Small intestine (tissue), 7 donors: Measurements from ENCODE around the gene RFXAP. TPM values are rescaled to one million over a fixed set of nuclear protein-coding genes. Genes with fewer than 3 reads are reported as not detected.
"Not testable (repeated sequence)": the region's sequence is repeated elsewhere in the genome, so short reads cannot be mapped to it uniquely, and the experiment has no call there.

Experiments
- DNase-seq, 2 donors: peaks; one replicate each; pipeline versions ENCODE4 v3.0.0 to v3.0.0-alpha.2; 2013
- FAIRE-seq: peaks from 2 replicates; lab custom pipeline; 2012; peaks lifted over from hg19 to GRCh38; lab: Jason Lieb, UNC
- H3K27ac ChIP-seq, 3 donors: one replicate each; pipeline ENCODE4 v1.5.1; 2013; ENCODE audit warnings: low read length in 2 of 3, mild to moderate bottlenecking in 2 of 3, control low read depth in 1 of 3, inconsistent platforms in 1 of 3, low read depth in 1 of 3, moderate library complexity in 1 of 3
- H3K27me3 ChIP-seq, 3 donors: one replicate each; pipeline ENCODE4 v1.6.1; 2013; ENCODE audit warnings: low read length in 3 of 3, inconsistent platforms in 1 of 3; ENCODE audit not compliant: control insufficient read depth in 3 of 3, insufficient read depth in 3 of 3
- H3K36me3 ChIP-seq, 3 donors: one replicate each; pipeline ENCODE4 v1.6.1; 2013; ENCODE audit warnings: low read length in 3 of 3, inconsistent platforms in 1 of 3, low read depth in 1 of 3, mild to moderate bottlenecking in 1 of 3, moderate library complexity in 1 of 3; ENCODE audit not compliant: control insufficient read depth in 3 of 3, insufficient read depth in 2 of 3
- H3K4me1 ChIP-seq, 3 donors: one replicate each; pipeline ENCODE4 v1.6.1; 2013; ENCODE audit warnings: low read length in 2 of 3, inconsistent platforms in 1 of 3, low read depth in 1 of 3, mild to moderate bottlenecking in 1 of 3, moderate library complexity in 1 of 3; ENCODE audit not compliant: control insufficient read depth in 3 of 3, insufficient read depth in 2 of 3
- H3K4me3 ChIP-seq, 3 donors: one replicate each; pipeline ENCODE4 v1.5.1; 2013; ENCODE audit warnings: low read length in 3 of 3, control low read depth in 1 of 3, inconsistent platforms in 1 of 3, low read depth in 1 of 3, mild to moderate bottlenecking in 1 of 3, moderate library complexity in 1 of 3
- H3K9me3 ChIP-seq, 2 donors: one replicate each; pipeline ENCODE4 v1.6.1; 2013; ENCODE audit warnings: low read depth in 1 of 2, low read length in 1 of 2; ENCODE audit not compliant: control insufficient read depth in 2 of 2, insufficient read depth in 1 of 2
- WGBS, 3 donors: extraction: QIAGEN DNeasy Blood & Tissue Kit; methylation state at CpG; one replicate each; pipeline ENCODE4 v1.1.7; 2013; 5-methylcytosine and 5-hydroxymethylcytosine counted together
- polyA plus RNA-seq, 4 donors: library from polyadenylated mRNA; stranded (reverse) in 3 of 4; unstranded in 1 of 4; fragments of 200-250 nt in 3 of 4; fragments of 120-200 nt in 1 of 4; gene quantifications; one replicate each; pipeline versions ENCODE4 v1.2.1 to v1.2.3, GENCODE V29; 2013
- donor health status: healthy with polysubstance abuse.
- donor health status: control.
- donor health status: control.
- donor health status: Bipolar disorder and iron deficiency.
- donor health status: healthy.

RFXAP gene
- polyA plus RNA-seq, 4 donors: 0.81 to 6.2 (median 3.0) TPM

- Histone ChIP-seq H3K9me3 (no peaks in the 10 kb centered on the region), H3K27me3 (peaks cover 0 to 2% (median 0%) of the 10 kb centered on the region in 3 donors), H3K4me3 (no peak overlapping the region), H3K36me3 (no peaks in the 10 kb centered on the region), H3K27ac (no peak overlapping the region), H3K4me1 (no peaks in the 10 kb centered on the region)
- FAIRE-seq: no peak
- WGBS, 3 donors: 21 to 36% (median 34%) methylated on average over 3 of the region's 3 CpGs
- DNase-seq: peak in 1 of 2 donors; percentile 17
These were observed 35.1 kb upstream of the RFXAP start for GRCh38 chr13:36783890-36784289.

- H3K4me3 ChIP-seq, FAIRE-seq, DNase-seq, H3K36me3 ChIP-seq, H3K27ac ChIP-seq, H3K4me1 ChIP-seq, H3K9me3 ChIP-seq, H3K27me3 ChIP-seq: not testable (repeated sequence)
- WGBS, 3 donors: 58 to 72% (median 60%) methylated on average over 4 of the region's 4 CpGs
These were observed 32.8 kb upstream of the RFXAP start for GRCh38 chr13:36786175-36786574.

GRCh38 chr13:36787181-36787580 is 31.8 kb upstream of the RFXAP start:
- H3K4me3 ChIP-seq: no peak overlapping the region
- FAIRE-seq (no peak), DNase-seq (no peak)
- H3K36me3 ChIP-seq: no peaks in the 10 kb centered on the region
- H3K27ac ChIP-seq: no peak overlapping the region
- no peaks in the 10 kb centered on the region for H3K27me3 ChIP-seq
- WGBS, 3 donors: 59 to 73% (median 70%) methylated on average over 3 of the region's 3 CpGs
- no peaks in the 10 kb centered on the region for H3K9me3 ChIP-seq
- H3K4me1 ChIP-seq: no peaks in the 10 kb centered on the region

- FAIRE-seq (no peak), DNase-seq (no peak)
- no peaks in the 10 kb centered on the region for H3K4me1 ChIP-seq
- no peak overlapping the region for H3K27ac ChIP-seq
- no peaks in the 10 kb centered on the region for H3K36me3 ChIP-seq
- no peaks in the 10 kb centered on the region for H3K9me3 ChIP-seq
- H3K4me3 ChIP-seq: no peak overlapping the region
- no peaks in the 10 kb centered on the region for H3K27me3 ChIP-seq
- WGBS, 3 donors: 84 to 85% (median 84%) methylated on average over 4 of the region's 4 CpGs
These were observed 30.7 kb upstream of the RFXAP start for GRCh38 chr13:36788276-36788675.

GRCh38 chr13:36789061-36789460 is 30.0 kb upstream of the RFXAP start:
- 63 to 85% (median 69%) methylated on average over 3 of the region's 3 CpGs for WGBS, 3 donors
- Histone ChIP-seq H3K4me1 (no peaks in the 10 kb centered on the region), H3K27ac (no peak overlapping the region), H3K27me3 (no peaks in the 10 kb centered on the region), H3K9me3 (no peaks in the 10 kb centered on the region), H3K4me3 (no peak overlapping the region), H3K36me3 (no peaks in the 10 kb centered on the region)
- no peak for FAIRE-seq
- DNase-seq: no peak

GRCh38 chr13:36789730-36790129 is 29.3 kb upstream of the RFXAP start:
- WGBS, 3 donors: 86 to 95% (median 88%) methylated on average over 4 of the region's 4 CpGs
- no peak for FAIRE-seq
- peaks cover 0 to 2% (median 0%) of the 10 kb centered on the region in 3 donors for H3K27me3 ChIP-seq
- H3K4me1 ChIP-seq: no peaks in the 10 kb centered on the region
- H3K9me3 ChIP-seq: no peaks in the 10 kb centered on the region
- DNase-seq: no peak
- H3K36me3 ChIP-seq: no peaks in the 10 kb centered on the region
- no peak overlapping the region for H3K27ac ChIP-seq
- H3K4me3 ChIP-seq: no peak overlapping the region

GRCh38 chr13:36794706-36795105 is 24.3 kb upstream of the RFXAP start:
- Histone ChIP-seq H3K4me1 (no peaks in the 10 kb centered on the region), H3K27ac (no peak overlapping the region), H3K9me3 (no peaks in the 10 kb centered on the region), H3K36me3 (no peaks in the 10 kb centered on the region), H3K4me3 (no peak overlapping the region), H3K27me3 (peaks cover 0 to 3% (median 2%) of the 10 kb centered on the region in 3 donors)
- DNase-seq (no peak), FAIRE-seq (no peak)
- WGBS, 3 donors: 67 to 71% (median 67%) methylated on average over 3 of the region's 3 CpGs

GRCh38 chr13:36795463-36795862 is 23.6 kb upstream of the RFXAP start:
- H3K4me3 ChIP-seq: no peak overlapping the region
- H3K4me1 ChIP-seq: no peaks in the 10 kb centered on the region
- H3K36me3 ChIP-seq: no peaks in the 10 kb centered on the region
- DNase-seq (no peak), FAIRE-seq (no peak)
- H3K9me3 ChIP-seq: no peaks in the 10 kb centered on the region
- WGBS, 3 donors: 49 to 62% (median 50%) methylated on average over 6 of the region's 6 CpGs
- H3K27ac ChIP-seq: no peak overlapping the region
- H3K27me3 ChIP-seq: peaks cover 0 to 3% (median 2%) of the 10 kb centered on the region in 3 donors

- no peak for FAIRE-seq
- WGBS, 3 donors: 70 to 86% (median 77%) methylated on average over 3 of the region's 3 CpGs
These were observed 23.0 kb upstream of the RFXAP start for GRCh38 chr13:36796052-36796451.

More at GRCh38 chr13:36796052-36796451, 23.0 kb upstream of the RFXAP start:
- H3K27ac ChIP-seq: no peak overlapping the region
- H3K4me1 ChIP-seq: no peaks in the 10 kb centered on the region
- H3K4me3 ChIP-seq: no peak overlapping the region
- no peaks in the 10 kb centered on the region for H3K9me3 ChIP-seq
- peaks cover 0 to 3% (median 2%) of the 10 kb centered on the region in 3 donors for H3K27me3 ChIP-seq
- no peak for DNase-seq
- H3K36me3 ChIP-seq: no peaks in the 10 kb centered on the region
